Caco-2 (cell line): Measurements from ENCODE around the gene OGFOD3. TPM values are rescaled to one million over a fixed set of nuclear protein-coding genes. Genes with fewer than 3 reads are reported as not detected.

Experiments
- BruUV-seq: library from RNA; stranded (reverse); fragments of 400-500 nt; replicated peaks from 2 replicates; lab custom pipeline; 2021; lab: Mats Ljungman, UMichigan
- CTCF ChIA-PET: fragments of 300-600 bp; sonication (Branson Sonifier 250); formaldehyde crosslinking; loops from one replicate; lab custom pipeline; 2022; ENCODE audit warnings: antibody characterized with exemption; lab: Charles Lee
- POLR2A ChIA-PET: fragments of 300-600 bp; sonication (Branson Sonifier 250); formaldehyde crosslinking; loops from one replicate; lab custom pipeline; 2022; ENCODE audit warnings: antibody characterized with exemption; lab: Charles Lee
- DNase-seq, 2 experiments: peaks; one replicate each; pipeline versions ENCODE4 v3.0.0 to v3.0.0-alpha.2; 2020 to 2022
- H3K27me3 ChIP-seq: replicated peaks from 2 replicates; pipeline ENCODE4 v1.6.0; 2011; ENCODE audit warnings: low read length; ENCODE audit not compliant: control insufficient read depth, insufficient read depth
- H3K36me3 ChIP-seq: 2 replicates; pipeline ENCODE4 v1.5.1; 2011; ENCODE audit warnings: low read length; ENCODE audit not compliant: control insufficient read depth, insufficient read depth
- H3K4me1 ChIP-seq: fragments of 250-450 bp; sonication (Bioruptor Pico); 2 replicates; pipeline ENCODE4 v1.5.1; 2020; ENCODE audit warnings: mild to moderate bottlenecking
- H3K4me3 ChIP-seq: 2 replicates; pipeline ENCODE4 v1.5.1; 2011; ENCODE audit warnings: low read depth, mild to moderate bottlenecking, control low read depth, low read length
- H3K9me3 ChIP-seq: fragments of 250-450 bp; sonication (Bioruptor Pico); 2 replicates; pipeline ENCODE4 v1.5.1; 2020; ENCODE audit warnings: mild to moderate bottlenecking, moderate library complexity
- H3K27ac Mint-ChIP-seq: one replicate; pipeline ENCODE4 v1.8.0; 2022; ENCODE audit warnings: mixed read lengths; ENCODE audit not compliant: unreplicated experiment
- H3K27me3 Mint-ChIP-seq: one replicate; pipeline ENCODE4 v1.8.0; 2022; ENCODE audit warnings: mixed read lengths; ENCODE audit not compliant: insufficient read depth, unreplicated experiment
- H3K36me3 Mint-ChIP-seq: one replicate; pipeline ENCODE4 v1.8.0; 2022; ENCODE audit warnings: mild to moderate bottlenecking, mixed read lengths; ENCODE audit not compliant: insufficient read depth, unreplicated experiment
- H3K4me1 Mint-ChIP-seq: one replicate; pipeline ENCODE4 v1.8.0; 2022; ENCODE audit warnings: low read depth, mixed read lengths; ENCODE audit not compliant: unreplicated experiment
- H3K4me3 Mint-ChIP-seq: one replicate; pipeline ENCODE4 v1.8.0; 2022; ENCODE audit warnings: mild to moderate bottlenecking, moderate library complexity, mixed read lengths; ENCODE audit not compliant: unreplicated experiment
- H3K9me3 Mint-ChIP-seq: one replicate; pipeline ENCODE4 v1.8.0; 2022; ENCODE audit warnings: mixed read lengths; ENCODE audit not compliant: unreplicated experiment
- intact Hi-C: fragments of 100-400 bp; cut with micrococcal nuclease; formaldehyde crosslinking; loops from one replicate; pipeline ENCODE4 v1.10.0; 2022; ENCODE audit not compliant: unreplicated experiment
- total RNA-seq: library from RNA; stranded (reverse); gene quantifications from 2 replicates; pipeline ENCODE4 v1.2.3, GENCODE V29; 2022
- TF ChIP-seq, protein P1 (sequence below), 2 experiments: fragments of 200-600 bp in 1 of 2; IDR thresholded peaks; 1 replicate in 1 of 2; 2 replicates in 1 of 2; pipeline versions ENCODE4 v1.5.1 to v1.8.0; 2011 to 2022; ENCODE audit warnings: antibody characterized with exemption in 1 of 2, control low read depth in 1 of 2, inconsistent platforms in 1 of 2, low read depth in 1 of 2, low read length in 1 of 2, mild to moderate bottlenecking in 1 of 2, moderate library complexity in 1 of 2; ENCODE audit not compliant: insufficient read depth in 1 of 2, severe bottlenecking in 1 of 2, unreplicated experiment in 1 of 2

OGFOD3 gene
- total RNA-seq, 1 experiment from 2014 or later, result 51.2 TPM

DNA sequence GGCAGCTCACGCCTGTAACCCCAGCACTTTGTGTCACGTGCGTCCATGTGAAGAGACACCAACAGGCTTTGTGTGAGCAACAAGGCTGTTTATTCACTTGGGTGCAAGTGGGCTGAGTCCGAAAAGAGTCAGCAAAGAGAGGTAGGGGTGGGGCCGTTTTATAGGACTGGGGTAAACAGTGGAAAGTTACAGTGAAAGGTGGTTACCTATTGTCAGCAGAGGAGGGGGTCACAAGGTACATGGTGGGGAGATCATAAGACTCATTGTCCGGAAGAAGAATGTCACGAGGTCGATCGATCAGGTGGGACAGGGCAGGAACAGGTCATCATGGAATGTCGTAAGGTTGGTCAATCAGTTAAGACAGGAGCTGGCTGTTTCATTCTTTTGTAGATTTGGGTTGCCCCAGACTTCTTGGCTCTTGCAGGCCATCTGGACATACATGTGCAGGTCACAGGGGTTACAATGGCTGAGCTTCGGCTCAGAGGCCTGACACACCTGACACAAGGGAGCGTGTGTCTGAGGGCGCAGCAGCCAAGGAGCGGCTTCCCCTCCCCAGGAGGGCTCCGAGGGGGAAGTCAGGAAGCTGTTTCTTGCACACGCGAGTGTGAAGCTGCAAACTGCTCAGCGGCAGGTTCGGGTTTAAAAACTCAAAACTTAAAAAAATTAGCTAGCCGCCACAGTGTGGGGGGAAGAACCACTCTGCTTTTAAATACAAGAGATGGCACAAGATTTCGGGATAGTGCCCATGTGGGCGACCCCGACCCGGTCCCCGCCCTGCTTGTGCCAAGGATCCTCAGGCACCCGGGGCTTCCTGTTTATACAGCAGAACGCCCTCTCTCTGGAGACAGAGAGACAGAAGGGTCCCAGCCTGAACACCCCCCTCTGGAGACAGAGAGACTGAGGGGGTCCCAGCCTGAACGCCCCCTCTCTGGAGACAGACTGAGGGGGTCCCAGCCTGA is 71.8 kb downstream of the OGFOD3 start:
- Mint-ChIP-seq H3K4me1 (peaks cover 17% of the 10 kb centered on the region), H3K4me3 (no peak overlapping the region), H3K27ac (peak overlapping the region; percentile 74), H3K9me3 (no peaks in the 10 kb centered on the region), H3K27me3 (no peaks in the 10 kb centered on the region), H3K36me3 (peaks cover 6% of the 10 kb centered on the region)
- TF ChIP-seq, protein P1, sequence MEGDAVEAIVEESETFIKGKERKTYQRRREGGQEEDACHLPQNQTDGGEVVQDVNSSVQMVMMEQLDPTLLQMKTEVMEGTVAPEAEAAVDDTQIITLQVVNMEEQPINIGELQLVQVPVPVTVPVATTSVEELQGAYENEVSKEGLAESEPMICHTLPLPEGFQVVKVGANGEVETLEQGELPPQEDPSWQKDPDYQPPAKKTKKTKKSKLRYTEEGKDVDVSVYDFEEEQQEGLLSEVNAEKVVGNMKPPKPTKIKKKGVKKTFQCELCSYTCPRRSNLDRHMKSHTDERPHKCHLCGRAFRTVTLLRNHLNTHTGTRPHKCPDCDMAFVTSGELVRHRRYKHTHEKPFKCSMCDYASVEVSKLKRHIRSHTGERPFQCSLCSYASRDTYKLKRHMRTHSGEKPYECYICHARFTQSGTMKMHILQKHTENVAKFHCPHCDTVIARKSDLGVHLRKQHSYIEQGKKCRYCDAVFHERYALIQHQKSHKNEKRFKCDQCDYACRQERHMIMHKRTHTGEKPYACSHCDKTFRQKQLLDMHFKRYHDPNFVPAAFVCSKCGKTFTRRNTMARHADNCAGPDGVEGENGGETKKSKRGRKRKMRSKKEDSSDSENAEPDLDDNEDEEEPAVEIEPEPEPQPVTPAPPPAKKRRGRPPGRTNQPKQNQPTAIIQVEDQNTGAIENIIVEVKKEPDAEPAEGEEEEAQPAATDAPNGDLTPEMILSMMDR (IDR thresholded peaks at IDR 0.05; ENCODE audit: insufficient read depth in 1 of 2, low read depth in 1 of 2, low read length in 1 of 2, severe bottlenecking in 1 of 2, unreplicated experiment in 1 of 2), result no peak
- no peaks in the 10 kb centered on the region for H3K27me3 ChIP-seq
- CTCF ChIA-PET, result interaction anchor here (1.0 kb wide), 1 partner anchor 20 kb away, joined by 3 read pairs; no protein-coding TSS in a partner anchor
- H3K9me3 ChIP-seq, result no peaks in the 10 kb centered on the region
- H3K4me1 ChIP-seq, result peaks cover 27% of the 10 kb centered on the region
- no peaks in the 10 kb centered on the region for H3K36me3 ChIP-seq
- no TSS peak for BruUV-seq
- no peak overlapping the region for H3K4me3 ChIP-seq
- POLR2A ChIA-PET, result no interaction called here
- intact Hi-C loops, result no loop called here
- DNase-seq, result peak in 1 of 2 experiments; percentile 55

DNA sequence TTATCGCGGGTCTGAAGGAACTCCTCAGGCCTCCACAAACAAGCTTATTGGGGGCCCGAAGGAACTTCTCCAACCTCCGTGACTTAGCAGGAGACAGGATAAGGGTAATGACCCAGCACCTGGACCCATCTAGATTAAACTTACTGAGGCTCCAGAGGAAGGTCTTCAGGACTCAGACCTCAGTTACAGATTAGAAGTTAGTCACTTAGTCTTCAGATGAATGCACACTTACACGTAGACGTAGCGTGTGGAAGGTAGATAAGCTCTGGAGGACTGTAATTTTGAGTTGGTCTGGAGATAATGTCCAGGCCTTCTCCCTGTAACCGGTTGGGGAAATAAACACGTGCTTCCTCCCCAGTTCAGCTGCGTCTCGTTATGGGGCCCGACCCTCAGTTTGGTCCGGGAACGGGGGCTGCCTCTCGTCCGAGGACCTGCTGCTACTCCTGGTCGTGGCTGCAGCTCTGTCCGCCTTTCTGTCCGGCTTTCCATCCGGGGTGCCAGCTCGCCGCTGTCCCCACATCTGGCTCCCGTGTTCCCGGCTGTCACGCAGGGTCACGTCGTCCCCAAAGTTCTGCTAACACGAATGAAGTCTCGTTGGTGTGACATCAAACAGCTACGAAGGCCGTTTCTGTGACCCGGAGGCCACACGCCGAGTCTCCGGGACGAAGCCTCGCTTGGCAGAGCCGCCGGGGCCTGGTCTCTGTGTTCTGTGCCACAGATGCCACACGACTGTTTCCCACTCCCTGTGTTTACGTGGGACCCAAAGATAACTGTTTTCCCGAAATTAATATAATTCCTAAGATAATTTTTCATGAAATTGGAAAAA is 73.0 kb downstream of the OGFOD3 start:
- no peaks in the 10 kb centered on the region for H3K9me3 ChIP-seq
- POLR2A ChIA-PET, result no interaction called here
- no peak overlapping the region for H3K4me3 ChIP-seq
- H3K27me3 ChIP-seq, result no peaks in the 10 kb centered on the region
- TF ChIP-seq, protein P1 (IDR thresholded peaks at IDR 0.05; ENCODE audit: insufficient read depth in 1 of 2, low read depth in 1 of 2, low read length in 1 of 2, severe bottlenecking in 1 of 2, unreplicated experiment in 1 of 2), result no peak
- no TSS peak for BruUV-seq
- H3K4me1 Mint-ChIP-seq, result peaks cover 17% of the 10 kb centered on the region
- no peak for DNase-seq
- no peaks in the 10 kb centered on the region for H3K36me3 ChIP-seq
- H3K36me3 Mint-ChIP-seq, result no peaks in the 10 kb centered on the region
- CTCF ChIA-PET, result interaction anchor here (0.7 kb wide), 1 partner anchor 72 kb away, joined by 4 read pairs; no protein-coding TSS in a partner anchor
- no peaks in the 10 kb centered on the region for H3K9me3 Mint-ChIP-seq
- H3K27me3 Mint-ChIP-seq, result no peaks in the 10 kb centered on the region
- intact Hi-C loops, result no loop called here
- peaks cover 27% of the 10 kb centered on the region for H3K4me1 ChIP-seq
- H3K4me3 Mint-ChIP-seq, result no peak overlapping the region
- H3K27ac Mint-ChIP-seq, result no peak overlapping the region
